ENCODE measurements around the gene UCK2. TPM values are rescaled to one million over a fixed set of nuclear protein-coding genes. Genes with fewer than 3 reads are reported as not detected.

Gene UCK2
- total and polyA plus RNA-seq, 5 donors from 2014 or later, result 5.5 to 12.8 (median 9.9) TPM

DNA sequence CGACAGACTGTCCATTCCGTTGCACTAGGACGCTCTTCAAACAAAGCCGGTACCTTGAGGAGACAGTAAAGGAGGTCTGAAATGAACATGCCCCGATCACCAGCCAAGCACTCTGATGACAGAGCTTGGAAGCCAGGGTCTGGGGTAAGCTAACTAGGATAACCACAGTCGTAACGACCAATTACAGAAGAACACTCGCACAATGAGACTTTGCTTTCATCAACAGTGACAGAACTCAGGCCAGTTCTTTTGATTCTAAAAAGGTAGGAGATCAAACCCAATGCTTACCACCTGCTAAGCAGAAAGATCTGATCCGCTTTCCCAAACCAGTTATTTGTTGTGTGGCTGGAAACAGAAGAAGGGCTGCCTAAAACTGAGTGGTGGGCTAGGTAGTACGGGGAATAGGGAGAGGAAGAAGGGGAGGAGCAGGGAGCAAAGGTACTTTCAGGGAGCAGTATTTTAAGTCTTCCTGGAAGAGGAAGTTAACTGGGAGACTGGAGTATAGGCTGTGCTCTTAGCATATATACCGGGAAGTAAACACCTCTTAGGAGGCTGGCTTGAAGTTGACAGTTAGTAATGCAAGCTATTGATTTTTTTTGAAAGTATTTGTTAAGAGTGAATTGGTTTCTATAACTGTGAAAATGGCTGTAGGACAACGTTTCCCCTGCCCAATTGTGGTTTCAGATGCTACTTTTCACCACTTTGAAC is 38.4 kb downstream of the UCK2 start:
- H3K4me3 ChIP-seq (ENCODE audit: low read depth, low read length), result no peak overlapping the region
- no peaks in the 10 kb centered on the region for H3K36me3 Mint-ChIP-seq
- ATAC-seq (ENCODE audit: low read depth in 2 of 2), result no peak

DNA sequence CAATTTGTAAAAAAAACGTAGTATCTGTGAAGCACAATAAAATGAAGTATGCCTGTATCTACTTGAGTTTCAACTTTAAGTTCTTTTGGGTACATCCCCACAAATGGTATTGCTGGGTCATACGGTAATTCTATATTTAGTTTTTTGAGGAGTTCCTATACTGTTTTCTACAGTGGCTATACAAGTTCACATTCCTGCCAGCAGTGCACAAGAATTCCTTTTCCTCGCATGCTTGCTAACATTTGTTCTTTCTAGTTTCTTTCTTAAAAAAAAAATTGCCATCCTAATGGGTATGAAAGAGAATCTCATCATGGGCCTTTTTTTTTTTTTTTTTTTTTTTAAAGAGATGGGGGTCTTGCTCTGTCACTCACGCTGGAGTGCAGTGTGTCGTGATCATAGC is 41.9 kb downstream of the UCK2 start:
- ATAC-seq (ENCODE audit: low read depth in 2 of 2), result no peak
- H3K4me3 Mint-ChIP-seq, result no peak overlapping the region
- H3K27ac Mint-ChIP-seq, result peak overlapping the region in 1 of 3 donors; percentile 9
- no peak for DNase-seq
- H3K9me3 ChIP-seq (ENCODE audit: control insufficient read depth in 2 of 2, low read length in 2 of 2), result no peaks in the 10 kb centered on the region
- peaks cover 11 to 42% (median 25%) of the 10 kb centered on the region in 4 donors for H3K4me1 Mint-ChIP-seq
- H3K9me3 Mint-ChIP-seq, result no peaks in the 10 kb centered on the region
- no peak overlapping the region for H3K27ac ChIP-seq (ENCODE audit: insufficient read depth, low read length, poor library complexity, severe bottlenecking)
- no peaks in the 10 kb centered on the region for H3K27me3 Mint-ChIP-seq
- no peaks in the 10 kb centered on the region for H3K36me3 Mint-ChIP-seq
- H3K27me3 ChIP-seq (ENCODE audit: control insufficient read depth, insufficient read depth, low read length), result no peaks in the 10 kb centered on the region
- H3K4me3 ChIP-seq (ENCODE audit: low read depth, low read length), result no peak overlapping the region
- H3K4me1 ChIP-seq (ENCODE audit: control insufficient read depth, insufficient read depth, low read length, poor library complexity, severe bottlenecking), result peaks cover 18% of the 10 kb centered on the region
- H3K36me3 ChIP-seq (ENCODE audit: control insufficient read depth, insufficient read depth, low read length), result no peaks in the 10 kb centered on the region

More for the DNA sequence above, 38.4 kb downstream of the UCK2 start:
- Histone ChIP-seq H3K36me3 (ENCODE audit: control insufficient read depth, insufficient read depth, low read length) (no peaks in the 10 kb centered on the region), H3K9me3 (ENCODE audit: control insufficient read depth in 2 of 2, low read length in 2 of 2) (no peaks in the 10 kb centered on the region), H3K27ac (ENCODE audit: insufficient read depth, low read length, poor library complexity, severe bottlenecking) (no peak overlapping the region), H3K4me1 (ENCODE audit: control insufficient read depth, insufficient read depth, low read length, poor library complexity, severe bottlenecking) (peaks cover 2% of the 10 kb centered on the region), H3K27me3 (ENCODE audit: control insufficient read depth, insufficient read depth, low read length) (no peaks in the 10 kb centered on the region)
- Mint-ChIP-seq H3K27ac (no peak overlapping the region), H3K4me3 (no peak overlapping the region), H3K27me3 (no peaks in the 10 kb centered on the region), H3K9me3 (no peaks in the 10 kb centered on the region), H3K4me1 (peaks cover 6 to 16% (median 10%) of the 10 kb centered on the region in 4 donors)
- DNase-seq, result no peak

DNA sequence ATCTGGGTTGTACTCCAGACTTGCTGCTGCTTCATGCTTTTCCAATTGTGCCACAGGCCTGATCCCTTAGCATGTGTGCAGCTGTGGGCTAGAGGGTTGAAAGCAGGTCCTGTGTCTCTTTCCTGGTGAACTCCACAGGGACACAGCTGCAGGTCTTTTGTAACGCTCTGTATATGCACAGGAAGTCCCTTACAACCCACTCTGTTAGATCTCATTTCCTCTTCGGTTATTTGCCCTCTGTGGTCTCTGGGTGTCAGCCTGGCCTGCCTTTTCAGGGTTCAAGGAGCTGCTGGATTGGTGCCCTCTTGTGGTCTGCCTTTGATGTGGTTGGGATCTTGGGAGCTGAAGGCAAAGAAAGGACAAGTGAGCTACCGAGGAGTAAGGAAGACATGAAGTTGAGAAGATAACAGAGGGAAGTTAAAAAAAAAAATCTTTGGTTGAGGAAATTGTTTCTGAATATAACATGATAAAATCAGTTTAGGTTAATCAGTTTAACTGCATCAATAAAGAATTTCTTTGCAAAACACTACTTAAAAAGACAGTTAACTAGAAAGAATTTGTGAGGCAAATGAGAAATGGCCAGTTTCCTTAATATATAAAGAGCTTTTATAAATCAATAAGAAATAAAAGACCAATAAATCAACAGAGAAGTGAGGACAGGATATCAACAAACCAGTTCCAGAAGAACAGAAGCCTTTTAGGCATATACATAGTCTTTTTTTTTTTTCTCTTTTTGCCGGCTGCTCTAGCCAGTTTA is 44.1 kb downstream of the UCK2 start:
- peak overlapping the region; percentile 55 for H3K27ac ChIP-seq (ENCODE audit: insufficient read depth, low read length, poor library complexity, severe bottlenecking)
- Mint-ChIP-seq H3K4me1 (peaks cover 5 to 56% (median 39%) of the 10 kb centered on the region in 4 donors), H3K36me3 (no peaks in the 10 kb centered on the region), H3K27ac (peak overlapping the region; percentile 1 to 93 (median 83)), H3K9me3 (no peaks in the 10 kb centered on the region), H3K4me3 (peak overlapping the region in 3 of 4 donors; percentile 7 to 85 (median 48)), H3K27me3 (no peaks in the 10 kb centered on the region)
- H3K9me3 ChIP-seq (ENCODE audit: control insufficient read depth in 2 of 2, low read length in 2 of 2), result no peaks in the 10 kb centered on the region
- peak; percentile 90 to 93 for ATAC-seq (ENCODE audit: low read depth in 2 of 2)
- no peaks in the 10 kb centered on the region for H3K36me3 ChIP-seq (ENCODE audit: control insufficient read depth, insufficient read depth, low read length)
- peak; percentile 8 to 89 (median 56) for DNase-seq
- no peaks in the 10 kb centered on the region for H3K27me3 ChIP-seq (ENCODE audit: control insufficient read depth, insufficient read depth, low read length)
- H3K4me3 ChIP-seq (ENCODE audit: low read depth, low read length), result peak overlapping the region; percentile 65
- H3K4me1 ChIP-seq (ENCODE audit: control insufficient read depth, insufficient read depth, low read length, poor library complexity, severe bottlenecking), result peaks cover 18% of the 10 kb centered on the region

DNA sequence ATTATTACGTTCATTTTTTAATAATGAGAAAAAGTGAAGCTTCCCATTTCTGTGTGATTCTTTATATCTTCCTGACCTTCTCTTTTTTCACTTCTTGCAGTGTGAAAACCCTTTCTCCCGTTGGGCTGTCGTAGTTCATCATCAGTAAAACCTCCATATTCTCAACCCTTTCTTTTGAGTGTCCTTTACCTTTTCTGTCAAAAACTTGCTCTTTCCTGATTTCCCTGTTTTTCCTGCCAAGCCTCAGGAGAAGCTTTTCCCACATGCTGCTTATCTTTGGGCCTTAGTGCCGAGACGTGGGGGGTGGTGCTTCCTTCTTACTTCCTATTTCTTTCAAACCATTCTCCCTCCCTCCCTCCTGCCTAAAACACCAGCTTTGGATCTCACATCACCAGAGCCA is 46.1 kb downstream of the UCK2 start:
- no peak overlapping the region for H3K27ac Mint-ChIP-seq
- peak overlapping the region in 1 of 4 donors; percentile 33 for H3K4me3 Mint-ChIP-seq
- ATAC-seq (ENCODE audit: low read depth in 2 of 2), result no peak
- H3K36me3 Mint-ChIP-seq, result peaks cover 10% of the 10 kb centered on the region
- no peaks in the 10 kb centered on the region for H3K36me3 ChIP-seq (ENCODE audit: control insufficient read depth, insufficient read depth, low read length)
- DNase-seq, result no peak
- H3K4me1 ChIP-seq (ENCODE audit: control insufficient read depth, insufficient read depth, low read length, poor library complexity, severe bottlenecking), result peaks cover 18% of the 10 kb centered on the region
- H3K9me3 ChIP-seq (ENCODE audit: control insufficient read depth in 2 of 2, low read length in 2 of 2), result no peaks in the 10 kb centered on the region
- H3K27ac ChIP-seq (ENCODE audit: insufficient read depth, low read length, poor library complexity, severe bottlenecking), result no peak overlapping the region
- H3K9me3 Mint-ChIP-seq, result peaks cover 0 to 3% (median 0%) of the 10 kb centered on the region in 7 donors
- no peak overlapping the region for H3K4me3 ChIP-seq (ENCODE audit: low read depth, low read length)
- H3K4me1 Mint-ChIP-seq, result peaks cover 5 to 54% (median 42%) of the 10 kb centered on the region in 4 donors
- no peaks in the 10 kb centered on the region for H3K27me3 Mint-ChIP-seq
- H3K27me3 ChIP-seq (ENCODE audit: control insufficient read depth, insufficient read depth, low read length), result no peaks in the 10 kb centered on the region

DNA sequence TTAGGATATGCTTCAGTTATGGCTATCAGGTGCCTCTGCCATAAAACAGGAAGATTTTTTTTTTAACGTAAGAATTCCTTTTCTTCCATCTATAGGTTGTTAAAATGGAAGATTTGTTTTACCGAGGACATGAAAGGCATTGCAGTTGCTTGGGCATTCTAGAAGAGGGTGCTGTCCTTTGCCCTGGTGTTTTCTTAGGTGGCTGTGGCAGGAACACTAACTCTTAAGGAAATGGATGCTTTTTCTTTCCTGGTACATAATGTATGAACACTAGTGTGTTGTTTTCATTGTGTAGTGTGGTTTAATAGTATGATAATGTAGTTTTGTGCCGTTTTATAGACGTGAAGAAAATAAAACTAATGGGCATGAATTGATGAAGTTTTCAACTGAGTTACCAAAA is 47.2 kb downstream of the UCK2 start:
- no peaks in the 10 kb centered on the region for H3K36me3 ChIP-seq (ENCODE audit: control insufficient read depth, insufficient read depth, low read length)
- DNase-seq (no peak), ATAC-seq (ENCODE audit: low read depth in 2 of 2) (no peak)
- Mint-ChIP-seq H3K36me3 (peaks cover 10% of the 10 kb centered on the region), H3K4me1 (peaks cover 8 to 49% (median 39%) of the 10 kb centered on the region in 4 donors), H3K27ac (peak overlapping the region in 2 of 3 donors; percentile 8 to 15), H3K4me3 (no peak overlapping the region), H3K27me3 (no peaks in the 10 kb centered on the region), H3K9me3 (peaks cover 0 to 3% (median 0%) of the 10 kb centered on the region in 7 donors)
- H3K27me3 ChIP-seq (ENCODE audit: control insufficient read depth, insufficient read depth, low read length), result no peaks in the 10 kb centered on the region
- no peaks in the 10 kb centered on the region for H3K9me3 ChIP-seq (ENCODE audit: control insufficient read depth in 2 of 2, low read length in 2 of 2)
- peaks cover 18% of the 10 kb centered on the region for H3K4me1 ChIP-seq (ENCODE audit: control insufficient read depth, insufficient read depth, low read length, poor library complexity, severe bottlenecking)
- no peak overlapping the region for H3K4me3 ChIP-seq (ENCODE audit: low read depth, low read length)
- H3K27ac ChIP-seq (ENCODE audit: insufficient read depth, low read length, poor library complexity, severe bottlenecking), result no peak overlapping the region

DNA sequence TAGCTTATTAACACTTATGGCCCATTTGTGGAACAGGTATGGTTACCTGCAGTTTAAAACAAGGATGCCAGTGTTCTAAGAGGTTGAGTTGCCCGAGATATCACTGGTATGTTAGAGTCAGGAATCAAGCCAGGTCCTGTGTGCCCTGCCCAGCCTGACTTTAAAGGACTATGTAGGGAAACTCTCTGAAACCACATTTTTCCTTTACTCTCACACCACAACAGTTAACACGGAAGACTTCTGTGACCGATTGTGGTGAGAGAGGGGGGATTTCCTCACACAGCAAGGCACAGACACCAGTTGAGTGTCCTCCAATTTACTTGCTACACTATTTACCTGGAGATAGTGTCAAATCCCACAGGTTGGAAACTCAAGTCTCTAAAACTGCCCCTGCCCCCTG is 47.8 kb downstream of the UCK2 start:
- H3K9me3 Mint-ChIP-seq, result peaks cover 0 to 3% (median 0%) of the 10 kb centered on the region in 7 donors
- H3K4me3 Mint-ChIP-seq, result no peak overlapping the region

DNA sequence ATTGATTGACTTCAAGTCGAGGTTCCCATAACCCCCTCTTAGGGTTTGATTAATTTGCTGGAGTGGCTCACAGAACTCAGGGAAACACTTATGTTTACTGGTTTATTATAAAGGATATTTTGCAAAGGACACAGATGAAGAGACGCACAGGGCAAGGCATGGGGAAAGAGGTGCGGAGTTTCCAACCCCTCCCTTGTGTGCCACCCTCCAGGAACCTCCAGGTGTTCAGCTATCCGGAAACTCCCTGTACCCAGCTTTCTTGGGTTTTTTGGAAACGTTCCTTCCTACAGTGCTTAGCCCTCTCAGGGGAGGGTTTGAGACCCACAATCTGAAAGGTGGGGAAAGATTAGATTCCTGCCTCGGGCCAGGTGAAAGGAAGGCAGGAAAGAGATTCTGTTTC is 48.2 kb downstream of the UCK2 start:
- H3K27me3 Mint-ChIP-seq, result no peaks in the 10 kb centered on the region
- Histone ChIP-seq H3K27ac (ENCODE audit: insufficient read depth, low read length, poor library complexity, severe bottlenecking) (no peak overlapping the region), H3K27me3 (ENCODE audit: control insufficient read depth, insufficient read depth, low read length) (no peaks in the 10 kb centered on the region), H3K36me3 (ENCODE audit: control insufficient read depth, insufficient read depth, low read length) (no peaks in the 10 kb centered on the region), H3K4me3 (ENCODE audit: low read depth, low read length) (no peak overlapping the region), H3K9me3 (ENCODE audit: control insufficient read depth in 2 of 2, low read length in 2 of 2) (no peaks in the 10 kb centered on the region), H3K4me1 (ENCODE audit: control insufficient read depth, insufficient read depth, low read length, poor library complexity, severe bottlenecking) (peaks cover 18% of the 10 kb centered on the region)
- peaks cover 13 to 55% (median 41%) of the 10 kb centered on the region in 4 donors for H3K4me1 Mint-ChIP-seq
- H3K4me3 Mint-ChIP-seq, result no peak overlapping the region
- peaks cover 10% of the 10 kb centered on the region for H3K36me3 Mint-ChIP-seq
- DNase-seq, result no peak
- H3K27ac Mint-ChIP-seq, result peak overlapping the region; percentile 15 to 79 (median 44)
- H3K9me3 Mint-ChIP-seq, result peaks cover 0 to 3% (median 0%) of the 10 kb centered on the region in 7 donors
- ATAC-seq (ENCODE audit: low read depth in 2 of 2), result no peak

More for the DNA sequence above, 47.8 kb downstream of the UCK2 start:
- DNase-seq (no peak), ATAC-seq (ENCODE audit: low read depth in 2 of 2) (no peak)
- H3K27me3 Mint-ChIP-seq, result no peaks in the 10 kb centered on the region
- Histone ChIP-seq H3K27ac (ENCODE audit: insufficient read depth, low read length, poor library complexity, severe bottlenecking) (no peak overlapping the region), H3K9me3 (ENCODE audit: control insufficient read depth in 2 of 2, low read length in 2 of 2) (no peaks in the 10 kb centered on the region), H3K27me3 (ENCODE audit: control insufficient read depth, insufficient read depth, low read length) (no peaks in the 10 kb centered on the region), H3K36me3 (ENCODE audit: control insufficient read depth, insufficient read depth, low read length) (no peaks in the 10 kb centered on the region), H3K4me1 (ENCODE audit: control insufficient read depth, insufficient read depth, low read length, poor library complexity, severe bottlenecking) (peaks cover 18% of the 10 kb centered on the region), H3K4me3 (ENCODE audit: low read depth, low read length) (no peak overlapping the region)
- peaks cover 10% of the 10 kb centered on the region for H3K36me3 Mint-ChIP-seq
- peak overlapping the region in 2 of 3 donors; percentile 15 to 44 for H3K27ac Mint-ChIP-seq
- H3K4me1 Mint-ChIP-seq, result peaks cover 13 to 55% (median 41%) of the 10 kb centered on the region in 4 donors

Data from CD4-positive, CD25-positive, alpha-beta regulatory T cell (primary cell).